WTC11 (cell line): ENCODE measurements around the gene CYB5A. TPM values are rescaled to one million over a fixed set of nuclear protein-coding genes. Genes with fewer than 3 reads are reported as not detected.

Source experiments
- ATAC-seq: fragments of 200-7000 bp; cut with Tn5 transposase; 2 replicates; pipeline ENCODE4 v1.10.0; 2021; ENCODE audit warnings: mild to moderate bottlenecking, moderate library complexity
- CTCF ChIA-PET: fragments of 300-600 bp; sonication (Branson Sonifier 250); formaldehyde crosslinking; loops from one replicate; lab custom pipeline; 2021; ENCODE audit warnings: antibody characterized with exemption; lab: Charles Lee
- POLR2A ChIA-PET: fragments of 350-600 bp; sonication (Branson Sonifier 250); formaldehyde crosslinking; loops from one replicate; lab custom pipeline; 2021; ENCODE audit warnings: antibody characterized with exemption; lab: Charles Lee
- DNase-seq: peaks from one replicate; pipeline ENCODE4 v3.0.0; 2021; ENCODE audit warnings: low spot score
- H3K27ac Mint-ChIP-seq: 2 replicates; pipeline ENCODE4 v1.8.0; 2021; ENCODE audit warnings: mixed read lengths
- H3K27me3 Mint-ChIP-seq: 2 replicates; pipeline ENCODE4 v1.8.0; 2021; ENCODE audit warnings: low read depth, mild to moderate bottlenecking, moderate library complexity, mixed read lengths
- H3K36me3 Mint-ChIP-seq: 2 replicates; pipeline ENCODE4 v1.8.0; 2021; ENCODE audit warnings: mixed read lengths
- H3K4me1 Mint-ChIP-seq: 2 replicates; pipeline ENCODE4 v1.8.0; 2022; ENCODE audit warnings: mixed read lengths
- H3K4me3 Mint-ChIP-seq: 2 replicates; pipeline ENCODE4 v1.8.0; 2021; ENCODE audit warnings: mild to moderate bottlenecking, moderate library complexity, mixed read lengths
- H3K9me3 Mint-ChIP-seq: 2 replicates; pipeline ENCODE4 v1.8.0; 2021; ENCODE audit warnings: mixed read lengths
- CDX4 ChIP-seq: fragments of 250-450 bp; sonication (Bioruptor Pico); IDR thresholded peaks from 2 replicates; pipeline ENCODE4 v1.9.0; 2021; ENCODE audit warnings: moderate library complexity, mild to moderate bottlenecking, inconsistent platforms, borderline replicate concordance
- CREB1 ChIP-seq: sonication (generic); formaldehyde crosslinking; IDR thresholded peaks from 2 replicates; pipeline ENCODE4 v1.8.0; 2023; ENCODE audit warnings: mild to moderate bottlenecking, missing genetic modification reagents
- ESRRA ChIP-seq: sonication (generic); formaldehyde crosslinking; IDR thresholded peaks from 2 replicates; pipeline ENCODE4 v1.8.1; 2022; ENCODE audit warnings: mild to moderate bottlenecking, missing genetic modification reagents, borderline replicate concordance
- FOXK1 ChIP-seq: sonication (generic); formaldehyde crosslinking; IDR thresholded peaks from 2 replicates; pipeline ENCODE4 v1.8.0; 2022; ENCODE audit warnings: mild to moderate bottlenecking, moderate library complexity, missing genetic modification reagents
- GABPB1 ChIP-seq: sonication (generic); formaldehyde crosslinking; IDR thresholded peaks from 2 replicates; pipeline ENCODE4 v1.8.1; 2023; ENCODE audit warnings: mild to moderate bottlenecking, missing genetic modification reagents
- GRHL2 ChIP-seq: fragments of 250-450 bp; sonication (Bioruptor Pico); IDR thresholded peaks from 2 replicates; pipeline ENCODE4 v1.8.0; 2022; ENCODE audit warnings: mild to moderate bottlenecking, moderate library complexity; ENCODE audit not compliant: insufficient replicate concordance, severe bottlenecking
- GTF2I ChIP-seq: fragments of 250-450 bp; sonication (Bioruptor Pico); conservative IDR thresholded peaks from 2 replicates; pipeline ENCODE4 v1.4.0; 2021; ENCODE audit warnings: mild to moderate bottlenecking
- JAZF1 ChIP-seq: fragments of 250-450 bp; sonication (Bioruptor Pico); IDR thresholded peaks from 2 replicates; pipeline ENCODE4 v1.9.0; 2021; ENCODE audit warnings: moderate library complexity, mild to moderate bottlenecking, inconsistent platforms
- MXD4 ChIP-seq: fragments of 250-450 bp; sonication (Bioruptor Pico); IDR thresholded peaks from 2 replicates; pipeline ENCODE4 v1.8.0; 2021; ENCODE audit warnings: mild to moderate bottlenecking, moderate library complexity, borderline replicate concordance
- NFYB ChIP-seq: sonication (generic); formaldehyde crosslinking; conservative IDR thresholded peaks from 2 replicates; pipeline ENCODE4 v1.8.0; 2022; ENCODE audit warnings: low read depth, missing genetic modification reagents
- PRRX2 ChIP-seq: fragments of 250-450 bp; sonication (Bioruptor Pico); IDR thresholded peaks from 2 replicates; pipeline ENCODE4 v1.8.0; 2021; ENCODE audit warnings: mild to moderate bottlenecking
- TCF7 ChIP-seq: sonication (generic); formaldehyde crosslinking; IDR thresholded peaks from 2 replicates; pipeline ENCODE4 v1.8.0; 2022; ENCODE audit warnings: mild to moderate bottlenecking, low read depth, missing genetic modification reagents, moderate library complexity
- ZNF121 ChIP-seq: sonication (generic); formaldehyde crosslinking; IDR thresholded peaks from 2 replicates; pipeline ENCODE4 v1.8.0; 2023; ENCODE audit warnings: missing genetic modification reagents
- ZNF317 ChIP-seq: sonication (generic); formaldehyde crosslinking; IDR thresholded peaks from 2 replicates; pipeline ENCODE4 v1.8.1; 2023; ENCODE audit warnings: low read depth, mild to moderate bottlenecking, moderate library complexity, missing genetic modification reagents, borderline replicate concordance
- ZNF423 ChIP-seq: fragments of 250-450 bp; sonication (Bioruptor Pico); IDR thresholded peaks from 2 replicates; pipeline ENCODE4 v2.1.2; 2022; ENCODE audit warnings: mild to moderate bottlenecking, moderate library complexity
- ZNF512 ChIP-seq: sonication (generic); formaldehyde crosslinking; IDR thresholded peaks from 2 replicates; pipeline ENCODE4 v1.8.1; 2022; ENCODE audit warnings: missing genetic modification reagents, borderline replicate concordance
- total RNA-seq: library from RNA; stranded (reverse); gene quantifications from 3 replicates; pipeline ENCODE4 v1.2.3, GENCODE V29; 2021
- TF ChIP-seq, protein P1 (sequence below): sonication (generic); formaldehyde crosslinking; IDR thresholded peaks from 2 replicates; pipeline ENCODE4 v1.8.1; 2023; ENCODE audit warnings: mild to moderate bottlenecking, missing genetic modification reagents

The CYB5A gene
- total RNA-seq, 1 experiment from 2014 or later = 127 TPM

DNA sequence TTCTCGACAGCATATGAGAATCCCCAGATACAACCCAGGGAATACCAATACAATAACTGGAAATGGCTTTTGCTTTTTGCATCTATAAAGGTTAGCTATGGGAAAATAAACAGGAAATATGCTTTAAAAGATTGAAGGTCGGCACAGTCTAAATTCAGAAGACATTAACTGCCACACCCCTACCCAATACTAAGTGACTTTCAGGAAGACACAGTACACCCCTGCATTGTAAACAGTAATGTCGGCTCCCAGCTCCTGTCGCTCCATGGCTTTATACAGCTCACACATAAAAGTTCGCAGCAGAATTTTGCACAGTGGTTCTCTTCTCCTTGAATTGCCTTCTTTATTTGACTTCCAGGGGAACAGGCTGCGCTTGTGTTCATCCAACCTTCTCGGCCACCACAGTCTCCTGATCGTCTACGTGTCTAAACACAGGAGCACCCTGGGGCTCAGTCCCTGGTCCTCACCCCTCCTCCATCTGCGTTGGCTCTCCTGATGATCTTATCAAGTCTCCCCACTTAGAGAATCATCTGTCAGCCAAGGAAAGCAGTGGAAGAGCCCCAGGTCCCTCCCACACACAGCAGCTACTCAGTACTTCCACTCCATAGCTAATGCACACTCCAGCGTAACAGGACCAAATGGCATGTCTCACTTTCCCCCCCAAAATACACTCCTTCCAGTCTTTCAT lies 22.7 kb downstream of the CYB5A start:
- TF ChIP-seq ZNF512 (CRISPR knock-in tag) (no peak), FOXK1 (no peak), ESRRA (CRISPR knock-in tag) (no peak), NFYB (no peak)
- POLR2A ChIA-PET = no interaction called here
- Mint-ChIP-seq H3K36me3 (peaks cover 45% of the 10 kb centered on the region), H3K27ac (peak overlapping the region; percentile 77), H3K9me3 (no peaks in the 10 kb centered on the region), H3K4me1 (peaks cover 51% of the 10 kb centered on the region), H3K27me3 (no peaks in the 10 kb centered on the region), H3K4me3 (no peak overlapping the region)
- DNase-seq (no peak), ATAC-seq (no peak)
- CTCF ChIA-PET = no interaction called here

- TF ChIP-seq ZNF512 (CRISPR knock-in tag) (no peak), CDX4 (no peak)
- Mint-ChIP-seq H3K4me3 (no peak overlapping the region), H3K27ac (peak overlapping the region; percentile 67), H3K27me3 (no peaks in the 10 kb centered on the region), H3K36me3 (peaks cover 42% of the 10 kb centered on the region), H3K4me1 (peaks cover 42% of the 10 kb centered on the region), H3K9me3 (no peaks in the 10 kb centered on the region)
- POLR2A ChIA-PET = no interaction called here
- ATAC-seq (peak; percentile 57), DNase-seq (no peak)
- CTCF ChIA-PET = interaction anchor here (1.2 kb wide), 1 partner anchor 9 kb away, joined by 4 read pairs; no protein-coding TSS in a partner anchor
Observed at GRCh38 chr18:74268175-74268574, 23.6 kb downstream of the CYB5A start.

DNA sequence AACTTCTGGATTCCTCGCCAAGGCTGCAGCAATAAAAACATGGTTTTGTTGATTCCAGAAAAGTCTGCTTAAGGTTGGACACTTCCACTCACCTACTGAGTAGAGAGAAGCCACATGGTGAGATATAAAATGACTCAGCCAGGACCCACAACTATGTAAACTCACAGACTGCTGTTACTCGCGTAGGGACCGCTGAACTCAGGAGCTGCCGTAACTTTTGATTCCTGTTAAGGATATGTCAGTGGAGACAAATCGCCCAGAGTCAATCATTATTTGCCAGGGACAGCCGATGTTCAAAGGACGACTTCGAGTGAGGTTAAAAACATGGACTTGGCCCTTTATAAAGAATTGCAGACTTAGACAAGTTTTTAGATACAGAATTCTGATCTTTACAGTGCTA lies 25.6 kb downstream of the CYB5A start:
- CTCF ChIA-PET = no interaction called here
- Mint-ChIP-seq H3K9me3 (no peaks in the 10 kb centered on the region), H3K4me3 (no peak overlapping the region), H3K36me3 (peaks cover 52% of the 10 kb centered on the region), H3K4me1 (peaks cover 35% of the 10 kb centered on the region), H3K27me3 (no peaks in the 10 kb centered on the region), H3K27ac (peak overlapping the region; percentile 64)
- no peak for ATAC-seq
- DNase-seq = no peak
- no peak for TF ChIP-seq ZNF317 (CRISPR knock-in tag)
- no peak for TF ChIP-seq MXD4 (CRISPR knock-in tag)
- no peak for TF ChIP-seq CREB1 (CRISPR knock-in tag)
- TF ChIP-seq TCF7 (CRISPR knock-in tag) = no peak
- no peak for TF ChIP-seq JAZF1 (CRISPR knock-in tag)
- no peak for TF ChIP-seq ZNF423
- TF ChIP-seq GTF2I (CRISPR knock-in tag) = no peak
- TF ChIP-seq GRHL2 (CRISPR knock-in tag) = no peak
- TF ChIP-seq PRRX2 (CRISPR knock-in tag) = no peak
- TF ChIP-seq GABPB1 (CRISPR knock-in tag) = no peak
- TF ChIP-seq, protein P1, sequence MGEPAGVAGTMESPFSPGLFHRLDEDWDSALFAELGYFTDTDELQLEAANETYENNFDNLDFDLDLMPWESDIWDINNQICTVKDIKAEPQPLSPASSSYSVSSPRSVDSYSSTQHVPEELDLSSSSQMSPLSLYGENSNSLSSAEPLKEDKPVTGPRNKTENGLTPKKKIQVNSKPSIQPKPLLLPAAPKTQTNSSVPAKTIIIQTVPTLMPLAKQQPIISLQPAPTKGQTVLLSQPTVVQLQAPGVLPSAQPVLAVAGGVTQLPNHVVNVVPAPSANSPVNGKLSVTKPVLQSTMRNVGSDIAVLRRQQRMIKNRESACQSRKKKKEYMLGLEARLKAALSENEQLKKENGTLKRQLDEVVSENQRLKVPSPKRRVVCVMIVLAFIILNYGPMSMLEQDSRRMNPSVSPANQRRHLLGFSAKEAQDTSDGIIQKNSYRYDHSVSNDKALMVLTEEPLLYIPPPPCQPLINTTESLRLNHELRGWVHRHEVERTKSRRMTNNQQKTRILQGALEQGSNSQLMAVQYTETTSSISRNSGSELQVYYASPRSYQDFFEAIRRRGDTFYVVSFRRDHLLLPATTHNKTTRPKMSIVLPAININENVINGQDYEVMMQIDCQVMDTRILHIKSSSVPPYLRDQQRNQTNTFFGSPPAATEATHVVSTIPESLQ (CRISPR knock-in tag) = no peak
- TF ChIP-seq ZNF121 (CRISPR knock-in tag) = no peak
- POLR2A ChIA-PET = no interaction called here
